HUES48 (cell line): Measurements from ENCODE around the gene FDXR.

ENCODE experiments used
- H3K27ac ChIP-seq: one replicate; pipeline ENCODE4 v1.7.0; 2013; ENCODE audit warnings: low read depth, low read length, inconsistent platforms
- H3K27me3 ChIP-seq: 2 replicates; pipeline ENCODE4 v1.6.1; 2013; ENCODE audit warnings: mild to moderate bottlenecking, low read length; ENCODE audit not compliant: control insufficient read depth, insufficient read depth
- H3K36me3 ChIP-seq: 2 replicates; pipeline ENCODE4 v1.6.1; 2013; ENCODE audit warnings: low read length; ENCODE audit not compliant: control insufficient read depth, insufficient read depth
- H3K4me1 ChIP-seq: 2 replicates; pipeline ENCODE4 v1.6.1; 2013; ENCODE audit warnings: mild to moderate bottlenecking, low read length; ENCODE audit not compliant: control insufficient read depth, insufficient read depth
- H3K4me3 ChIP-seq: 2 replicates; pipeline ENCODE4 v1.5.1; 2013; ENCODE audit warnings: mild to moderate bottlenecking, low read depth, low read length
- H3K9ac ChIP-seq: 2 replicates; pipeline ENCODE4 v1.6.1; 2013; ENCODE audit warnings: mild to moderate bottlenecking, low read depth, low read length, moderate library complexity
- H3K9me3 ChIP-seq: 2 replicates; pipeline ENCODE4 v1.6.1; 2013; ENCODE audit warnings: low read length; ENCODE audit not compliant: control insufficient read depth, insufficient read depth

Gene FDXR

GRCh38 chr17:74831444-74832146 lies 41.2 kb downstream of the FDXR start:
- H3K4me3 ChIP-seq: no peak overlapping the region
- no peak overlapping the region for H3K27ac ChIP-seq
- no peaks in the 10 kb centered on the region for H3K4me1 ChIP-seq
- H3K36me3 ChIP-seq: peaks cover 8% of the 10 kb centered on the region; the same call in 1 of the 2 replicates
- H3K9ac ChIP-seq: no peak overlapping the region
- H3K27me3 ChIP-seq: no peaks in the 10 kb centered on the region
- no peaks in the 10 kb centered on the region for H3K9me3 ChIP-seq

GRCh38 chr17:74830861-74831260 lies 41.9 kb downstream of the FDXR start:
- Histone ChIP-seq H3K9me3 (no peaks in the 10 kb centered on the region), H3K4me1 (no peaks in the 10 kb centered on the region), H3K36me3 (0 out of 2 replicates have a peak, but pooled peaks cover 4% of the 10 kb centered on the region), H3K4me3 (no peak overlapping the region), H3K9ac (no peak overlapping the region), H3K27me3 (no peaks in the 10 kb centered on the region), H3K27ac (no peak overlapping the region)

- Histone ChIP-seq H3K36me3 (0 out of 2 replicates have a peak, but pooled peaks cover 3% of the 10 kb centered on the region), H3K9ac (no peak overlapping the region), H3K27me3 (no peaks in the 10 kb centered on the region), H3K4me3 (no peak overlapping the region), H3K27ac (no peak overlapping the region), H3K4me1 (no peaks in the 10 kb centered on the region), H3K9me3 (no peaks in the 10 kb centered on the region)
These were observed 45.0 kb downstream of the FDXR start for GRCh38 chr17:74827800-74828199.

DNA sequence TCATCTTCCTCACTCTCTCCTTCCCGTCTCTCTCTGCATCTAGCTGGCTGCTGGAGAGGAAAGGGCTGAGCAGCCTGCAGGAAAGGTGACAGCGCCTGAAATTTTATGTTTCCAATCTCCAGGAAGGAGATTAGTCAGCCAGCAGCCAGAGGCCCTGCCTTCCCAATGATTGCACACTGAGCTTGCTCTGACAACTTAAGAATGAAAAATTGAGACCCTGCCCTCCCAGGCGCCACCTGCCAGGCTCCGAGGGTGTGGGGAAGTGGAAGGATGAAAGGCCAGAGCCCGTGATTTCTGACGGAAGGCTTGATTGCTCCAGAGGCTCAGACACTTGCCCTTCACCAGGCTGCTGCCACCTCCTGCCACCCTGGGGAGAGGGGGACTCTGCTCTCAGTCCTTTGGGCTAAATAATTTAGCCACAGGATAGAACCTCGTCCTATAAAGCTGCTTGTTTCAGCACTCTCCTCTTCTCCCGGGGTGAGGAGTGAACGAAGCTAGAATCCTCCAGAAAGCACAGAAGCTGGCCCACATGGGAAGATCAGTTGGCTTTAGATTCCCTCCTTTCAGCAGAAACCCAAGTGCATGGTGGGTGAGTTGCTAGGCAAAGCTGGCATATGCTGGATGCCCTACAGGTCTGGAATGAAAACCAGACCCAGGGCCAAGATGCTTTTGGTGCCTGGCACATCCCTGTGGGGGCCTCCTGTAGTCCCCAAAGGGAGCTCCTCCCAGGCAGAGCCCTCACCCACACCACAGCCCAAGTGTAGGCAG lies 46.7 kb downstream of the FDXR start:
- H3K9me3 ChIP-seq: no peaks in the 10 kb centered on the region
- H3K4me1 ChIP-seq: no peaks in the 10 kb centered on the region
- H3K4me3 ChIP-seq: no peak overlapping the region
- no peak overlapping the region for H3K27ac ChIP-seq
- H3K27me3 ChIP-seq: no peaks in the 10 kb centered on the region
- no peak overlapping the region for H3K9ac ChIP-seq
- H3K36me3 ChIP-seq: 0 out of 2 replicates have a peak, but pooled peaks cover 3% of the 10 kb centered on the region

GRCh38 chr17:74824961-74825627 lies 47.7 kb downstream of the FDXR start:
- Histone ChIP-seq H3K9ac (no peak overlapping the region), H3K36me3 (peaks cover 8% of the 10 kb centered on the region; the same call in 1 of the 2 replicates), H3K27ac (no peak overlapping the region), H3K27me3 (no peaks in the 10 kb centered on the region), H3K4me3 (no peak overlapping the region), H3K9me3 (no peaks in the 10 kb centered on the region), H3K4me1 (no peaks in the 10 kb centered on the region)

DNA sequence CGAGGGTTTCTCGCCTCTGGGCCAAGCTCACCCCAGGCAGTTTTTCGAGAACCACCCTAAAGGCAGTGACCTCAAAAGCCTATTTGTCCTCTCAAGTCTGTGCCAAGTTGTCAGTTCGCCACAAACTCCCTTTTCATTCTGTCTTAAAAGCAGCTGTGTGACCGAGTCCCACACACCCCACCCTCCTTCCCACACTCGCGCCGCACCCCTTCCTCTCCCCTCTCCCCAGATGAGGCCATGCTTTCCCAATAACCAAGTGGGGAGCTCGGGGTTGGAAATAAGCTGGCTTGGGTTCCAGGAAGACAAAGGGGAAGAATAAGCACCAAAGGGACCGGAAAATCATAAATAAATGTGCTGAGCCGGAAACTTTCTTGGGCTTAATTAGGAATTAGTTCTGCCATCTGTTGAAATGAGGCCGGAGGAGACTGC lies 49.8 kb downstream of the FDXR start:
- no peaks in the 10 kb centered on the region for H3K27me3 ChIP-seq
- no peaks in the 10 kb centered on the region for H3K4me1 ChIP-seq
- H3K9me3 ChIP-seq: no peaks in the 10 kb centered on the region
- peaks cover 5% of the 10 kb centered on the region; the same call in 1 of the 2 replicates for H3K36me3 ChIP-seq
- no peak overlapping the region for H3K9ac ChIP-seq
- H3K27ac ChIP-seq: no peak overlapping the region
- no peak overlapping the region for H3K4me3 ChIP-seq

GRCh38 chr17:74822335-74822938 lies 50.4 kb downstream of the FDXR start:
- H3K4me3 ChIP-seq: no peak overlapping the region
- H3K4me1 ChIP-seq: no peaks in the 10 kb centered on the region
- H3K9me3 ChIP-seq: no peaks in the 10 kb centered on the region
- H3K36me3 ChIP-seq: peaks cover 6% of the 10 kb centered on the region
- no peak overlapping the region for H3K27ac ChIP-seq
- H3K27me3 ChIP-seq: no peaks in the 10 kb centered on the region
- no peak overlapping the region for H3K9ac ChIP-seq

DNA sequence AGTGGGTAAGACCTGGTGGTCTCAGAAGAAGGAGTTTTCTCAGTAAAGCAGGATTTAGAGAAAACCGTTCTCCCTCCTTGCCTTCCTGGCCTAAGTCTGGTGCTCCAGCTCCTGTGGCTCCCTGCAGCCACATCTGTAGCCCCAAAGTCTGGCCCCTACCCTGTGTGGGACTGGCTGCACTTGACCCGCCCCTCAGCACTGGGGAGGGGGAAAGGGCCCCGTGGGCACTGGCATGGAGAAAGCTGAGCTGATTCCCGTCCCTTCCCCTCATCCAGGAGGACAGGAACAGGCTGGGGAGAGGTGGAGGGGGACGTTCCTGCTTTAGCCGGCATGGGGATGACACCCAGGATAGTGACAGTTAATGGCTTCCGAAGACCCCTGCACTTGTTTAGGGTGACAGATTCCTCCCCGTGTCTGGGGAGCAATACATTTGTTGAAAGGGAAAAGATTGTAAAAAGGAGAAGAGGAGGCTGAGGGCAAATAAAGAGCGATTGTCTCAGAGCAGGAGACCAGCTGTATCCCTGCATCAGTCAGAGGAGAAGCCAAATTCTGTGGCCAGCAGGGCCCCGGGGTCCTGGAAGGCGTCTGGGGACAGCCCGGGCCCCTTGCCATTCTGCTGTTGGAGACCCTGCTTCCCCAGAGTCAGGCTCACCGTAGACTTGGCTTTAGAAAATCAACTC lies 51.0 kb downstream of the FDXR start:
- Histone ChIP-seq H3K4me3 (no peak overlapping the region), H3K9me3 (no peaks in the 10 kb centered on the region), H3K27ac (no peak overlapping the region), H3K4me1 (no peaks in the 10 kb centered on the region), H3K27me3 (no peaks in the 10 kb centered on the region), H3K36me3 (peaks cover 10% of the 10 kb centered on the region), H3K9ac (no peak overlapping the region)

DNA sequence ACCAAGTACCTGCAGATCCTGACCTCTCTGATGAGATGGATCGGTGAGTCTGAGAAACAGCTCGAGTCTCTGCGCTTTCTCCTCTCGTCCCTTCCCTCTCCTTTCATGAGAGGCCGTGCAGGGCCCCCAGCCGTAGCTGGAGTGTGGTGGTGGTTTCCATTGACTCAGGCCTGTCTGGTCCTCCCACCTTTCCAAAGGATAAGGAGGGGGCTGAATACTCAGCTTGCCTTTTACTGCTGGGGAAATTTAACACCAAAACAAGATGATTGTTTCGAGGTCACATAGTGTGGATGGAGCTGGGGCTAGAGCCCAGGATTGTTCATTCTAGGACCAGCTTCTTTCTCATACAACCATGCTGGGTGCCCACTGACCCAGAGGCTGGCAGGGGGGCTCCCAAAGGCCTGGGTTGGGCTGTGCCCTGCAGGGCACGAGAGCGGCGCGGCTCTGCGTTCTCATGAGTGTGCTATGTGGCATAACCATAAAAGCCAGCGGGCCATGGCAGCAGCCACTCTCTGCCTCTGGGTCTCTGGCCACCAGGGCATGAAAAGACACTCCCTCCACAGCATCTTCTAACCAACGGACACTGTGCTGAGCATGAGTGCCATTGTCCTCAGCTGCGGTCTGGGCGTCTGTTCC lies 52.9 kb downstream of the FDXR start:
- Histone ChIP-seq H3K9ac (no peak overlapping the region), H3K4me3 (no peak overlapping the region), H3K27ac (no peak overlapping the region), H3K9me3 (no peaks in the 10 kb centered on the region), H3K36me3 (peaks cover 10% of the 10 kb centered on the region), H3K27me3 (no peaks in the 10 kb centered on the region), H3K4me1 (no peaks in the 10 kb centered on the region)

- H3K27ac ChIP-seq: no peak overlapping the region
- H3K9ac ChIP-seq: no peak overlapping the region
- no peak overlapping the region for H3K4me3 ChIP-seq
- no peaks in the 10 kb centered on the region for H3K27me3 ChIP-seq
- H3K4me1 ChIP-seq: no peaks in the 10 kb centered on the region
- H3K36me3 ChIP-seq: peaks cover 10% of the 10 kb centered on the region
- H3K9me3 ChIP-seq: no peaks in the 10 kb centered on the region
These were observed 54.4 kb downstream of the FDXR start for GRCh38 chr17:74818291-74818938.
